ENCODE data around the gene CARS1.

The CARS1 gene

DNA sequence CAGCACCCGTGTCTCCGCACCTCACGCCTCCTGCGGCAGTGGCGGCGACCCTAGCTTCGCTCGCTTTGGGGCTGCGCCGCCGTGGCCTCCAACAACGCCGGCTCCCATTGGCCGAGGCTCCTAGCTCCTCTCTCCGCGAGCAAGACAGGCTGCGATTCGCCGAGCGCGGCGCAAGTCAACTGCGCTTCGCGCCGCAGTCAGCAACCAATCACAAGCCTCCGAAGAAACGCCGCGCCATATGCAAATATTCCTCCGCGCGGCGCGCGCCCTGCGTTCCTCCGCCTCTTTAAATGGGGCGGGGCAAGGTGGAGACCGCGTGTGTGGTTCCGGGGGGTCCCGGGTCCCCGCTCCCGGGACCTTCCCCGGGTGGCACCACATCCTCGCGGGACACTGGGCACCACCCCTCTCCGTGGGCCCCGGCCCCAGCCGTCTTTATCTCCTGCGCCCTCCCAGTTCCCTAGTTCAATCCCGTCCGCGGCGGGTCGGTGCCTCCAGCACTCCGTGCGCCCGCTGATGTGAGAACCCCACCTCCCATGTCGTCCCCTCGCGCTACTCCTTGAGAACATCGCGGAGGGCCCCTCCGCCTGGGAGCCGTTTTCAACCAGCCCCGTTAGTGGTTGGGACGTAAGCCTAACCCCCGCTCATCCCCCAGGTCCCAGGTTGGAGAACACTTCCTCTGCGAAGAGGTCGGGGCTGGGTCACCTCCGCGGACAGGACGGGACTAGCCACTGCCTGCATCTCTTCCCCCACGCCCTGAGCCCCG, 64.8 kb downstream of the CARS1 start, which contains the start of gene NAP1L4:
TSS of gene NAP1L4 (minus strand) at position 96 of the 763 bp plus-strand sequence. CDS start 13,109 bp downstream, outside the sequence.
- peak; percentile 96 for DNase-seq (ENCODE audit: extremely low spot score)
- TF ChIP-seq ELF4 (IDR thresholded peaks at IDR 0.05): peak; percentile 20; the same call in 1 of the 2 replicates
- no peak for TF ChIP-seq TARDBP (IDR thresholded peaks at IDR 0.05)
- TF ChIP-seq L3MBTL2 (conservative IDR thresholded peaks at IDR 0.05): peak; percentile 57
- ChIA-PET POLR2A (interaction anchor here (0.6 to 5.2 kb wide), 17 partner anchors 9 to 387 kb away, joined by 3 to 44 read pairs (median 4); partner anchors contain the start of genes CARS1 and ZNF195), CTCF (no interaction called here)

DNA sequence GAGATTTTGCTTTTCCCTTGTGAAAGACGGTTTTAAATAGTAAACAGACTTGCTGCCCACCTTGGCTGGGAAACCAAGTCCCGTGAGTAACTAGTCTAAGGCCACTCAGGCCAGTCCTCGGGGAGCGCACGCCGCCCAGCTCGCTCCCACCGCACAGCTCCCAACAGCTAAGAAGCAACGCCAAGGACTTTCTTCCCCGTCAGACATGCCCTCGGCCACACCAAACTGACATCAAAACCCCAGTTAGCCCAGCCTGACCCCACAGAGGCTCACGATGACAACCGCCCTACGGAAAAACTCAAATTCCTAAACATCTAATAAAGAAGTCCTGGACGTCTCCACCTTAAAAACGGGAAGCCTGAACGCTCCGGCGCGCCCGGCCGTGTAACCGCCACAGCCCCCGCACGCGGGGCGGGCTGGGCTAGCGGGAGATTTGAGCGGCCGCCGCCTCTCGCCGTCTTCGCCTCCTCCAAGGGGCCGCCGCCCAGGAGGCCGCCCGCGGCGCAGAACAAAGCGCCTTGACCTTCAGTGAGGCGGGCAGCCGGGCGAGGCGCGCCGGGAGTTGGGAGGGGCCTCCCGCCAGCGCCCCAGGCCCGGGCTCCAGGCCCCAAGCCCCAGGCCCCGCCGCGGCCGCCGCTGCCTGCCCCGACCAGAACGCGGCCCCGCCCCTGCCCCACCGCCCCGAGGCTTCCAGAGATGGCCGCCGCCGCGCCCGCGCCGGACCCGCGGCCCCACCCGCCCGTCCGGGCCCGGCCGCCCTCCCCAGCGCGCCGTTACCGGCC, 65.6 kb downstream of the CARS1 start:
- CTCF ChIA-PET: no interaction called here
- TF ChIP-seq, protein P1, sequence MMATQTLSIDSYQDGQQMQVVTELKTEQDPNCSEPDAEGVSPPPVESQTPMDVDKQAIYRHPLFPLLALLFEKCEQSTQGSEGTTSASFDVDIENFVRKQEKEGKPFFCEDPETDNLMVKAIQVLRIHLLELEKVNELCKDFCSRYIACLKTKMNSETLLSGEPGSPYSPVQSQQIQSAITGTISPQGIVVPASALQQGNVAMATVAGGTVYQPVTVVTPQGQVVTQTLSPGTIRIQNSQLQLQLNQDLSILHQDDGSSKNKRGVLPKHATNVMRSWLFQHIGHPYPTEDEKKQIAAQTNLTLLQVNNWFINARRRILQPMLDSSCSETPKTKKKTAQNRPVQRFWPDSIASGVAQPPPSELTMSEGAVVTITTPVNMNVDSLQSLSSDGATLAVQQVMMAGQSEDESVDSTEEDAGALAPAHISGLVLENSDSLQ (IDR thresholded peaks at IDR 0.05): no peak
- TF ChIP-seq FOXK2 (IDR thresholded peaks at IDR 0.05) (no peak), SUZ12 (IDR thresholded peaks at IDR 0.05) (no peak), BHLHE40 (IDR thresholded peaks at IDR 0.05; ENCODE audit: borderline replicate concordance) (no peak), LEF1 (IDR thresholded peaks at IDR 0.05; ENCODE audit: borderline replicate concordance) (no peak), FOXA1 (IDR thresholded peaks at IDR 0.05) (no peak), NFRKB (IDR thresholded peaks at IDR 0.05) (no peak), CTBP1 (IDR thresholded peaks at IDR 0.05; ENCODE audit: borderline replicate concordance) (no peak), FOXM1 (IDR thresholded peaks at IDR 0.05; ENCODE audit: borderline replicate concordance) (no peak)
- POLR2A ChIA-PET: interaction anchor here (0.7 to 5.2 kb wide), 15 partner anchors 10 to 388 kb away, joined by 3 to 44 read pairs (median 4); partner anchors contain the start of genes CARS1 and ZNF195
- peak; percentile 21 for DNase-seq (ENCODE audit: extremely low spot score)

DNA sequence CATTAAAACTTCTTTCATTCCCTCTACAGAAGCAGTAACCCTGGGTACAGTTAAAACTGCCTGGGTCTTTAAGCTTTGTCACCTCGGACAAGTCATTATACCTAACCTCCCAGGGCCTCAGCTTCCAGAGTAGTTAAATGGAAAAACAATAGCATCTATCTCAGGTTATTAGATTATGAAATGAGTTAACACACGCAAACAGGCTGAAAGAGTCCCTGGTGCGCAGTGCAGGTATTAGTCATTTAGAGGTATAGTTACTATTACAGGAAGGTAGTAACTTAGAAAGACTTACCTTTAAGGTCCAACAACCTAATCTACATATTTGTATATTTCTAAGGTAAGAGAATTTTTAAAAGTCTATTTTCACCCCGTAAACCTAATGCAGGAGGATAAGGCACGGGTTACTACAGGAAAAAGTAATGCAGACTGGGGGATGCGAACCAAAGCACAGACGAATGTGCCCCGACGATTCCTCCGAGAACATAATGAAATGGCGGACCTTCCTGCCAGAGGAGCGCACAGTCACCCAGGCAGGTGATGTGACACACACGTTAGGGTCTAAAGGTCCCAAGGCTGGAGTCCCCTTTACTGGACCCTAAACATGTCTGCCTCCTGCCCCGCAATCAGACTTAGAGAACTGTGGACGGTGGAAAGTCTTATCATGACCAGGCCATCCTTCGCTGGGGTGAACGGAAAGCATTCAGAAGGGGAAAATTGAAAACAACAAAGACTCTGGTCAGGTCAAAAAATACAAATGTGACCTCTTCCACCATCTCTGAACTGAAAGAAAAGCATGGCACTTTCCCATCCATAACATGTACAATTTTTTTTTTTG, 66.4 kb downstream of the CARS1 start:
- TF ChIP-seq ARNT (IDR thresholded peaks at IDR 0.05): no peak
- TF ChIP-seq L3MBTL2 (conservative IDR thresholded peaks at IDR 0.05): no peak
- TF ChIP-seq CTBP1 (IDR thresholded peaks at IDR 0.05; ENCODE audit: borderline replicate concordance): no peak
- TF ChIP-seq HDGF (IDR thresholded peaks at IDR 0.05; ENCODE audit: borderline replicate concordance): no peak
- TF ChIP-seq LEF1 (IDR thresholded peaks at IDR 0.05; ENCODE audit: borderline replicate concordance): no peak
- TF ChIP-seq ZNF384 (IDR thresholded peaks at IDR 0.05): no peak
- TF ChIP-seq TARDBP (IDR thresholded peaks at IDR 0.05): no peak
- no peak for TF ChIP-seq ELF4 (IDR thresholded peaks at IDR 0.05)
- TF ChIP-seq BHLHE40 (IDR thresholded peaks at IDR 0.05; ENCODE audit: borderline replicate concordance): no peak
- TF ChIP-seq, protein P1 (IDR thresholded peaks at IDR 0.05): no peak
- TF ChIP-seq FOXK2 (IDR thresholded peaks at IDR 0.05): no peak
- no peak for TF ChIP-seq NFRKB (IDR thresholded peaks at IDR 0.05)
- TF ChIP-seq SP1 (IDR thresholded peaks at IDR 0.05): no peak
- no peak for TF ChIP-seq SUZ12 (IDR thresholded peaks at IDR 0.05)
- no peak for TF ChIP-seq FOXM1 (IDR thresholded peaks at IDR 0.05; ENCODE audit: borderline replicate concordance)
- DNase-seq (ENCODE audit: extremely low spot score): peak; percentile 27
- ChIA-PET POLR2A (interaction anchor here (0.7 to 5.2 kb wide), 3 partner anchors 10 to 388 kb away, joined by 3 to 44 read pairs (median 3); partner anchors contain the start of gene ZNF195), CTCF (no interaction called here)

DNA sequence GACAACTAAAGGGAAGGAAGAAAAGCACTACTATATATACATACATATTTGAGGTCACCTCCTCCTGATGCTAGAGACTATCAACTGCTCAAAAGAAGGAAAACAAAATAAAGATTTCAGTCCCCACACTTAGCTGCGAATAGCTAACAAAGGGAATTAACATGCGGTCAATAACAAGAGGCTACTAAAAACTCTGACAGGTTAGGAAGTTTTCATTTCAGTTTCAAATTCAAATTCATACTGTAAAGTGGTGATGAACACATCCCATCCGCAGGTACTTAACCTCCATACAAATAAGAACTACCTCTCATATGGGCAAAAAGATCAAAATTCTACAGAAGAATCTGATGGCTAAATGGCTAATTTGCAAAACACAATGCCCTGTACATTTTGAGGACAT, 67.7 kb downstream of the CARS1 start:
- POLR2A ChIA-PET: interaction anchor here (5.2 kb wide), 1 partner anchor 9 kb away, joined by 44 read pairs; no protein-coding TSS in a partner anchor
- TF ChIP-seq FOXA1 (IDR thresholded peaks at IDR 0.05): no peak
- CTCF ChIA-PET: interaction anchor here (0.8 kb wide), 1 partner anchor 102 kb away, joined by 3 read pairs; no protein-coding TSS in a partner anchor
- no peak for DNase-seq (ENCODE audit: extremely low spot score)

DNA sequence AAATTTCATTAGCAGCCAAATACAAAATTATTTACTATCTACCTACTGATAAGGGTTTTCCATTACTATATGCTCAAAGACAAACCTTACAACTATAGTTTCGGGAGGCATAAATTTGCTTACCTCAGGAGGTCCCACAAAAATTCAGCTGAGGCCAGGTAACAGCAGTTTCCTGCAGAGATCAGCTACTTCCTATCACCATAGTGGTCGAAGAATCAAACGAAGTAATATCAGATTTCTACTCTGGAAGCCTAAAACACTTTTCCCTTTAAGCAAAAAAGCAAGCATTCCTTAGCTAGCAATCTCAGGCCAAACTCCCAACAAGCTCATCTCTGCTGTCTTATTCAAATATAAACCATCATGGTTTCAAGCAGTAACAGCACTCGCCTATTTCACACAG, 68.2 kb downstream of the CARS1 start:
- TF ChIP-seq ELF4 (IDR thresholded peaks at IDR 0.05): no peak
- no peak for TF ChIP-seq TARDBP (IDR thresholded peaks at IDR 0.05)
- TF ChIP-seq BHLHE40 (IDR thresholded peaks at IDR 0.05; ENCODE audit: borderline replicate concordance): no peak
- no peak for TF ChIP-seq SP1 (IDR thresholded peaks at IDR 0.05)
- no peak for TF ChIP-seq HDGF (IDR thresholded peaks at IDR 0.05; ENCODE audit: borderline replicate concordance)
- TF ChIP-seq L3MBTL2 (conservative IDR thresholded peaks at IDR 0.05): no peak
- no peak for TF ChIP-seq NFRKB (IDR thresholded peaks at IDR 0.05)
- TF ChIP-seq SUZ12 (IDR thresholded peaks at IDR 0.05): no peak
- no peak for TF ChIP-seq CTBP1 (IDR thresholded peaks at IDR 0.05; ENCODE audit: borderline replicate concordance)
- TF ChIP-seq ZNF384 (IDR thresholded peaks at IDR 0.05): no peak
- no peak for TF ChIP-seq FOXK2 (IDR thresholded peaks at IDR 0.05)
- TF ChIP-seq ARNT (IDR thresholded peaks at IDR 0.05): no peak
- TF ChIP-seq LEF1 (IDR thresholded peaks at IDR 0.05; ENCODE audit: borderline replicate concordance): no peak
- TF ChIP-seq FOXA1 (IDR thresholded peaks at IDR 0.05): no peak
- no peak for TF ChIP-seq FOXM1 (IDR thresholded peaks at IDR 0.05; ENCODE audit: borderline replicate concordance)
- TF ChIP-seq, protein P1 (IDR thresholded peaks at IDR 0.05): no peak
- no peak for DNase-seq (ENCODE audit: extremely low spot score)
- ChIA-PET CTCF (interaction anchor here (0.8 kb wide), 1 partner anchor 103 kb away, joined by 3 read pairs; no protein-coding TSS in a partner anchor), POLR2A (interaction anchor here (5.2 kb wide), 1 partner anchor 8 kb away, joined by 44 read pairs; no protein-coding TSS in a partner anchor)
